Measurements from ENCODE around the gene RNF31. TPM values are rescaled to one million over a fixed set of nuclear protein-coding genes. Genes with fewer than 3 reads are reported as not detected.

The RNF31 gene
- total and polyA plus RNA-seq, 2 of the 13 experiments (the other 11 are each of a cell fraction or from before 2014, with no cell fraction given): 48.2 to 86.8 TPM

DNA sequence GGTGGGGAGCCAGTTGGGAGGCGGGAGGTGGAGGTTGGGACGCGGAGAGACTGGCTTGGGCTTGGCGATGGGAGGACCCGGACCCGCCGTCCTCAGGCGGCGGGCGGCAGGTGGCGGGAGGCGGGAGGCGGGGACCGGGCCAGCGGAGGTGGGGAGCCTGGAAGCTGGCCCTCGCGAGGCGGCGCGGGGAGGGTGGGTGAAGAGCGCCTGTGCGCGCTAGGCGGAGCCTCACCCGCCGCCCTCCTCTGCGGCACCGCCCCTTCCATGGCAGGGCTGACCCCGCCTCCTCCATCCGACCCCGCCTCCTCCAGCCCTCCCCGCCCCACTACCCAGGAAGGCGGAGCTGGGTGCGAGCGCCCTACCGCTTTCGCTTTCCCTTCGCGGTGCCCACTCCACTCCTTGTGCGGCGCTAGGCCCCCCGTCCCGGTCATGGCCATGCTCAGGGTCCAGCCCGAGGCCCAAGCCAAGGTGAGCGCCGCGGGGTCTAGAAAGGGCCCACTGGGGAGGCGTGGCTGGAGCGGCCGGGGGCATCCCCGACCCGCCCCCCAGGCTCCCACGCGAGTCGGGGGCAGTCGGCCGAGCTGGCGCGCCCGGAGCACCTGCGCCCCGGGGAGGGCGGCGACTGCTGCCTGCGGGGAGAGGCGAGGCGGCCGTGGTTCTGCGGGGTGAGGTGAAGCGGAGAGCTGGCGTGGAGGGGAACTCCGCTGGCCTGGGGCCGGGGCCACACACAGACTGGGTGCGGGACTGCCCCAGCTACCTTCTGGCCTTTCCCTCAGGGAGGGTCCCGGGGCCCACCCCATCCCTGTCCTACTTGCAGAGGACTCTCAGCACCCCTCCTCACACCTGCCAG, 11.2 kb upstream of the RNF31 start, which contains the start of gene PSME1 (continued):
- peak; percentile 61 for TF ChIP-seq ZNF619 (CRISPR knock-in tag; IDR thresholded peaks at IDR 0.05)
- 0 out of 2 replicates have a peak, but pooled peaks have one; percentile 28 for TF ChIP-seq HNF4G (IDR thresholded peaks at IDR 0.05; ENCODE audit: borderline replicate concordance, low read depth, low read length)
- peak; percentile 86 for TF ChIP-seq HNF4G (CRISPR knock-in tag; IDR thresholded peaks at IDR 0.05; ENCODE audit: borderline replicate concordance, low read depth)
- TF ChIP-seq HNRNPK (IDR thresholded peaks at IDR 0.05; ENCODE audit: low read depth, low read length, poor library complexity, severe bottlenecking): peak; percentile 83
- TF ChIP-seq ZNF547 (CRISPR knock-in tag; IDR thresholded peaks at IDR 0.05): peak; percentile 98
- TF ChIP-seq ZNF501 (CRISPR knock-in tag; IDR thresholded peaks at IDR 0.05): no peak
- peak; percentile 77; the same call in 1 of the 2 replicates for TF ChIP-seq SALL2 (CRISPR knock-in tag; IDR thresholded peaks at IDR 0.05)
- TF ChIP-seq, protein P1, sequence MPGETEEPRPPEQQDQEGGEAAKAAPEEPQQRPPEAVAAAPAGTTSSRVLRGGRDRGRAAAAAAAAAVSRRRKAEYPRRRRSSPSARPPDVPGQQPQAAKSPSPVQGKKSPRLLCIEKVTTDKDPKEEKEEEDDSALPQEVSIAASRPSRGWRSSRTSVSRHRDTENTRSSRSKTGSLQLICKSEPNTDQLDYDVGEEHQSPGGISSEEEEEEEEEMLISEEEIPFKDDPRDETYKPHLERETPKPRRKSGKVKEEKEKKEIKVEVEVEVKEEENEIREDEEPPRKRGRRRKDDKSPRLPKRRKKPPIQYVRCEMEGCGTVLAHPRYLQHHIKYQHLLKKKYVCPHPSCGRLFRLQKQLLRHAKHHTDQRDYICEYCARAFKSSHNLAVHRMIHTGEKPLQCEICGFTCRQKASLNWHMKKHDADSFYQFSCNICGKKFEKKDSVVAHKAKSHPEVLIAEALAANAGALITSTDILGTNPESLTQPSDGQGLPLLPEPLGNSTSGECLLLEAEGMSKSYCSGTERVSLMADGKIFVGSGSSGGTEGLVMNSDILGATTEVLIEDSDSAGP (CRISPR knock-in tag; IDR thresholded peaks at IDR 0.05; ENCODE audit: borderline replicate concordance): no peak
- peak; percentile 66; the same call in 1 of the 2 replicates for TF ChIP-seq MIER2 (CRISPR knock-in tag; IDR thresholded peaks at IDR 0.05)
- TF ChIP-seq, protein P2, sequence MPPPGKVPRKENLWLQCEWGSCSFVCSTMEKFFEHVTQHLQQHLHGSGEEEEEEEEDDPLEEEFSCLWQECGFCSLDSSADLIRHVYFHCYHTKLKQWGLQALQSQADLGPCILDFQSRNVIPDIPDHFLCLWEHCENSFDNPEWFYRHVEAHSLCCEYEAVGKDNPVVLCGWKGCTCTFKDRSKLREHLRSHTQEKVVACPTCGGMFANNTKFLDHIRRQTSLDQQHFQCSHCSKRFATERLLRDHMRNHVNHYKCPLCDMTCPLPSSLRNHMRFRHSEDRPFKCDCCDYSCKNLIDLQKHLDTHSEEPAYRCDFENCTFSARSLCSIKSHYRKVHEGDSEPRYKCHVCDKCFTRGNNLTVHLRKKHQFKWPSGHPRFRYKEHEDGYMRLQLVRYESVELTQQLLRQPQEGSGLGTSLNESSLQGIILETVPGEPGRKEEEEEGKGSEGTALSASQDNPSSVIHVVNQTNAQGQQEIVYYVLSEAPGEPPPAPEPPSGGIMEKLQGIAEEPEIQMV (CRISPR knock-in tag; IDR thresholded peaks at IDR 0.05; ENCODE audit: low read depth): peak; percentile 72; the same call in 1 of the 2 replicates
- peak; percentile 18; the same call in 1 of the 2 replicates for TF ChIP-seq ZFP36L1 (CRISPR knock-in tag; IDR thresholded peaks at IDR 0.05)
- TF ChIP-seq, protein P3, sequence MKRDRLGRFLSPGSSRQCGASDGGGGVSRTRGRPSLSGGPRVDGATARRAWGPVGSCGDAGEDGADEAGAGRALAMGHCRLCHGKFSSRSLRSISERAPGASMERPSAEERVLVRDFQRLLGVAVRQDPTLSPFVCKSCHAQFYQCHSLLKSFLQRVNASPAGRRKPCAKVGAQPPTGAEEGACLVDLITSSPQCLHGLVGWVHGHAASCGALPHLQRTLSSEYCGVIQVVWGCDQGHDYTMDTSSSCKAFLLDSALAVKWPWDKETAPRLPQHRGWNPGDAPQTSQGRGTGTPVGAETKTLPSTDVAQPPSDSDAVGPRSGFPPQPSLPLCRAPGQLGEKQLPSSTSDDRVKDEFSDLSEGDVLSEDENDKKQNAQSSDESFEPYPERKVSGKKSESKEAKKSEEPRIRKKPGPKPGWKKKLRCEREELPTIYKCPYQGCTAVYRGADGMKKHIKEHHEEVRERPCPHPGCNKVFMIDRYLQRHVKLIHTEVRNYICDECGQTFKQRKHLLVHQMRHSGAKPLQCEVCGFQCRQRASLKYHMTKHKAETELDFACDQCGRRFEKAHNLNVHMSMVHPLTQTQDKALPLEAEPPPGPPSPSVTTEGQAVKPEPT (CRISPR knock-in tag; IDR thresholded peaks at IDR 0.05; ENCODE audit: low read depth): peak; percentile 34; the same call in 1 of the 2 replicates
- TF ChIP-seq, protein P4, sequence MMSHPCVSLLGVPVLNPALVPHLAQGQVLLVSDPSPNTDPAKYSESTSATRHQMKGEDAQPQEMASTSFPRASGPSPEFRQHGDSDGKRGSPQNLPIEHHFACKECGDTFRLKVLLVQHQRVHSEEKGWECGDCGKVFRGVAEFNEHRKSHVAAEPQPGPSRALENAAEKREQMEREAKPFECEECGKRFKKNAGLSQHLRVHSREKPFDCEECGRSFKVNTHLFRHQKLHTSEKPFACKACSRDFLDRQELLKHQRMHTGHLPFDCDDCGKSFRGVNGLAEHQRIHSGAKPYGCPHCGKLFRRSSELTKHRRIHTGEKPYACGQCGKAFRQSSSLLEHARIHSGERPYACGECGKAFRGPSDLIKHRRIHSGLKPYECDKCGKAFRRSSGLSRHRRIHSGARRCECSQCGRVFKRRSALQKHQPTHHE (CRISPR knock-in tag; IDR thresholded peaks at IDR 0.05; ENCODE audit: borderline replicate concordance): peak; percentile 67; the same call in 1 of the 2 replicates
- TF ChIP-seq ZSCAN12 (CRISPR knock-in tag; IDR thresholded peaks at IDR 0.05): peak; percentile 73; the same call in 1 of the 2 replicates
- TF ChIP-seq ATF7 (IDR thresholded peaks at IDR 0.05): no peak
- TF ChIP-seq ATF7 (CRISPR knock-in tag; IDR thresholded peaks at IDR 0.05): peak; percentile 63; the same call in 1 of the 2 replicates
- TF ChIP-seq ZNF160 (CRISPR knock-in tag; IDR thresholded peaks at IDR 0.05): peak; percentile 83
- 0 out of 2 replicates have a peak, but pooled peaks have one; percentile 35 for TF ChIP-seq ZBTB20 (CRISPR knock-in tag; IDR thresholded peaks at IDR 0.05; ENCODE audit: borderline replicate concordance, low read depth)
- TF ChIP-seq ZNF484 (CRISPR knock-in tag; IDR thresholded peaks at IDR 0.05; ENCODE audit: borderline replicate concordance, low read depth): no peak; the same call in 1 of the 2 replicates
- no peak; the same call in 1 of the 2 replicates for TF ChIP-seq PITX1 (CRISPR knock-in tag; IDR thresholded peaks at IDR 0.05)
- no peak; the same call in 1 of the 2 replicates for TF ChIP-seq SMC3 (IDR thresholded peaks at IDR 0.05; ENCODE audit: low read length)

Data from HepG2 (cell line).